Omental fat pad (tissue), 4 donors: ENCODE results near the gene SETD2. TPM values are rescaled to one million over a fixed set of nuclear protein-coding genes. Genes with fewer than 3 reads are reported as not detected.

Experiments
- ATAC-seq: fragments of 150-250 bp; one replicate; pipeline ENCODE4 v1.9.1; 2016; ENCODE audit warnings: mild to moderate bottlenecking, moderate library complexity; ENCODE audit not compliant: low FRiP score
- DNase-seq: peaks from one replicate; pipeline ENCODE4 v3.0.0-alpha.2; 2019; ENCODE audit warnings: low spot score
- CTCF ChIP-seq, 3 donors: fragments of 450-650 bp; IDR thresholded peaks; one replicate each; pipeline ENCODE4 v1.5.1; 2016 to 2017; ENCODE audit warnings: antibody characterized with exemption in 3 of 3, mild to moderate bottlenecking in 3 of 3, moderate library complexity in 2 of 3
- total RNA-seq, 4 donors: library from RNA; depleted of rRNA; stranded (reverse); fragments of >200 nt; gene quantifications; one replicate each; pipeline ENCODE4 v1.1.0, GENCODE V29; 2016

SETD2 gene
- total RNA-seq, 4 donors from 2014 or later, result 42.9 to 83.1 (median 52.1) TPM

GRCh38 chr3:46987319-46987742 is 176.6 kb downstream of the SETD2 start:
- no peak for ATAC-seq
- TF ChIP-seq CTCF (IDR thresholded peaks at IDR 0.05), result no peak
- no peak for DNase-seq

GRCh38 chr3:46986782-46987310 is 177.1 kb downstream of the SETD2 start:
- TF ChIP-seq CTCF (IDR thresholded peaks at IDR 0.05), result no peak
- no peak for DNase-seq
- no peak for ATAC-seq

- ATAC-seq, result no peak
- no peak for TF ChIP-seq CTCF (IDR thresholded peaks at IDR 0.05)
- DNase-seq, result no peak
Measured at GRCh38 chr3:46986055-46986730, 177.7 kb downstream of the SETD2 start.

- DNase-seq (no peak), ATAC-seq (no peak)
- TF ChIP-seq CTCF (IDR thresholded peaks at IDR 0.05), result no peak
Measured at GRCh38 chr3:46985588-46985987, 178.3 kb downstream of the SETD2 start.

GRCh38 chr3:46984591-46985459 is 179.1 kb downstream of the SETD2 start:
- ATAC-seq, result no peak
- no peak for TF ChIP-seq CTCF (IDR thresholded peaks at IDR 0.05)
- DNase-seq, result no peak

- ATAC-seq (no peak), DNase-seq (no peak)
- no peak for TF ChIP-seq CTCF (IDR thresholded peaks at IDR 0.05)
Measured at GRCh38 chr3:46982546-46982945, 181.4 kb downstream of the SETD2 start.
